Body of pancreas (tissue), 4 donors: ENCODE results near the gene SBF2. TPM values are rescaled to one million over a fixed set of nuclear protein-coding genes. Genes with fewer than 3 reads are reported as not detected.

Experiments used
- ATAC-seq: fragments of 150-250 bp; one replicate; pipeline ENCODE4 v1.9.1; 2016
- DNase-seq, 4 donors: peaks; one replicate each; pipeline ENCODE4 v3.0.0-alpha.2; 2019
- H3K27ac ChIP-seq, 4 donors: fragments of 200-600 bp; sonication (generic); 1 replicate in 3 of 4; 2 replicates in 1 of 4; pipeline versions ENCODE4 v1.5.1 to v1.6.1; 2016 to 2019; ENCODE audit warnings: mild to moderate bottlenecking in 1 of 4, mixed read lengths in 1 of 4, moderate library complexity in 1 of 4
- H3K27me3 ChIP-seq, 2 donors: fragments of 200-600 bp; sonication (generic); one replicate each; pipeline ENCODE4 v1.6.0; 2016; ENCODE audit warnings: mild to moderate bottlenecking in 1 of 2
- H3K36me3 ChIP-seq, 2 donors: fragments of 200-600 bp; sonication (generic); replicated peaks in 1 of 2; 2 replicates each; pipeline ENCODE4 v1.5.1; 2016; ENCODE audit warnings: low read depth in 2 of 2; ENCODE audit not compliant: insufficient read depth in 1 of 2
- H3K4me1 ChIP-seq: fragments of 200-600 bp; sonication (generic); one replicate; pipeline ENCODE4 v1.6.0; 2016
- H3K4me3 ChIP-seq, 2 donors: fragments of 200-600 bp; sonication (generic); 1 replicate in 1 of 2; 2 replicates in 1 of 2; pipeline ENCODE4 v1.5.1; 2016 to 2019
- H3K9me3 ChIP-seq, 3 donors: fragments of 200-600 bp; sonication (generic); 1 replicate in 2 of 3; 2 replicates in 1 of 3; pipeline ENCODE4 v1.5.1; 2016
- POLR2A ChIP-seq, 3 donors: fragments of 450-650 bp; IDR thresholded peaks; one replicate each; pipeline ENCODE4 v1.6.1; 2016; ENCODE audit warnings: antibody characterized with exemption in 3 of 3, mild to moderate bottlenecking in 2 of 3
- WGBS, 2 donors: methylation state at CpG; one replicate each; pipeline ENCODE4 v1.1.5; 2017; 5-methylcytosine and 5-hydroxymethylcytosine counted together
- intact Hi-C: fragments of 100-400 bp; cut with DNase I; formaldehyde crosslinking; loops from one replicate; pipeline ENCODE4 v1.15.1; 2023
- total RNA-seq, 2 donors: library from RNA; depleted of rRNA; stranded (reverse); fragments of >200 nt; gene quantifications; one replicate each; pipeline ENCODE4 v1.1.0, GENCODE V29; 2016
- TF ChIP-seq, protein P1 (sequence below), 7 experiments: fragments of 450-650 bp in 4 of 7; fragments of 200-600 bp in 3 of 7; sonication (generic) in 3 of 7; IDR thresholded peaks; one replicate each; pipeline ENCODE4 v1.5.1; 2016 to 2019; ENCODE audit warnings: antibody characterized with exemption in 7 of 7

SBF2 gene
- total RNA-seq, 2 donors from 2014 or later = 23.6 to 38.9 TPM

DNA sequence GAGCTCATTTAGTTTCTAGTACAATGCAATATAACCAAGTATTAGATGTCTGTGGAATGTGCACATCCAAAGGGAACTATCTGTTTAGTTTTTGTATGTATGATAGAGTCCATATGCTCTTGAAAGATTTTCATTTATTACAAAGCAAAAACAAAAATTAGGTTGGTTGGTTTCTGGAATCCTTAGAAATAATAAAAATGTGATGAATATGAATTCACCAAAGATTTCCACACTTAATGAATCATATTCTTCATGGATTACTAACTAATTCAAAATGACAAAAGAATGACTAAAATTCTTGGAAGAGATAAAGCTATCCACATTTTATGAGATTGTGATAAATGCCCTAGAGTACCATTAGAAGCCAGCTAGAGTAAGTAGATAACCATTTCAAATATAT is 261.1 kb downstream of the SBF2 start:
- intact Hi-C loops = no loop called here
- DNase-seq = no peak
- Histone ChIP-seq H3K4me1 (no peaks in the 10 kb centered on the region), H3K4me3 (no peak overlapping the region), H3K27me3 (no peaks in the 10 kb centered on the region), H3K27ac (no peak overlapping the region), H3K36me3 (no peaks in the 10 kb centered on the region), H3K9me3 (no peaks in the 10 kb centered on the region)
- no peak for ATAC-seq
- TF ChIP-seq, protein P1, sequence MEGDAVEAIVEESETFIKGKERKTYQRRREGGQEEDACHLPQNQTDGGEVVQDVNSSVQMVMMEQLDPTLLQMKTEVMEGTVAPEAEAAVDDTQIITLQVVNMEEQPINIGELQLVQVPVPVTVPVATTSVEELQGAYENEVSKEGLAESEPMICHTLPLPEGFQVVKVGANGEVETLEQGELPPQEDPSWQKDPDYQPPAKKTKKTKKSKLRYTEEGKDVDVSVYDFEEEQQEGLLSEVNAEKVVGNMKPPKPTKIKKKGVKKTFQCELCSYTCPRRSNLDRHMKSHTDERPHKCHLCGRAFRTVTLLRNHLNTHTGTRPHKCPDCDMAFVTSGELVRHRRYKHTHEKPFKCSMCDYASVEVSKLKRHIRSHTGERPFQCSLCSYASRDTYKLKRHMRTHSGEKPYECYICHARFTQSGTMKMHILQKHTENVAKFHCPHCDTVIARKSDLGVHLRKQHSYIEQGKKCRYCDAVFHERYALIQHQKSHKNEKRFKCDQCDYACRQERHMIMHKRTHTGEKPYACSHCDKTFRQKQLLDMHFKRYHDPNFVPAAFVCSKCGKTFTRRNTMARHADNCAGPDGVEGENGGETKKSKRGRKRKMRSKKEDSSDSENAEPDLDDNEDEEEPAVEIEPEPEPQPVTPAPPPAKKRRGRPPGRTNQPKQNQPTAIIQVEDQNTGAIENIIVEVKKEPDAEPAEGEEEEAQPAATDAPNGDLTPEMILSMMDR (IDR thresholded peaks at IDR 0.05) = no peak
- TF ChIP-seq POLR2A (IDR thresholded peaks at IDR 0.05) = no peak

DNA sequence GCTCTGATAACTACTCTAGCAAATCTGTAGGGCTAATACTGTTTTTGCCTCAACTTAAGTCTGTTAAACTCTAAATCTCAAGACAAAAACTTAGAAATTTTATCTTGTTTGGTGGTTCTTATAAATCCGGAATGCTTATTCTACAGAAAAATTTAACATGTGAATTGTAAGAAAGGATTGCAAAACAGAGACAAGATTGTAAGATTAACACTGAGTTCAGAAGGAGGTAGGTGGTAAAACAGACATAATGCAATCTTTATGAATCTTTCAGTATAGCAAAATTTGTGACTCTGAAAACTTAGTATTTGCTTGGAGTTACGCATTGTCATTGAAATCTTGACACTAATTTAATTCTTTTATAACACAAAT is 263.9 kb downstream of the SBF2 start:
- Histone ChIP-seq H3K9me3 (no peaks in the 10 kb centered on the region), H3K36me3 (no peaks in the 10 kb centered on the region), H3K4me1 (no peaks in the 10 kb centered on the region), H3K4me3 (no peak overlapping the region), H3K27ac (no peak overlapping the region), H3K27me3 (no peaks in the 10 kb centered on the region)
- WGBS, 2 donors = 88 to 90% methylated on average over 2 of the region's 2 CpGs
- ATAC-seq (no peak), DNase-seq (no peak)
- no peak for TF ChIP-seq POLR2A (IDR thresholded peaks at IDR 0.05)
- TF ChIP-seq, protein P1 (IDR thresholded peaks at IDR 0.05) = no peak
- intact Hi-C loops = no loop called here

- ATAC-seq (no peak), DNase-seq (no peak)
- Histone ChIP-seq H3K36me3 (no peaks in the 10 kb centered on the region), H3K9me3 (no peaks in the 10 kb centered on the region), H3K4me3 (no peak overlapping the region), H3K4me1 (no peaks in the 10 kb centered on the region), H3K27ac (no peak overlapping the region), H3K27me3 (no peaks in the 10 kb centered on the region)
- intact Hi-C loops = no loop called here
- 75 to 81% methylated on average over 3 of the region's 3 CpGs for WGBS, 2 donors
- TF ChIP-seq, protein P1 (IDR thresholded peaks at IDR 0.05) = no peak
- no peak for TF ChIP-seq POLR2A (IDR thresholded peaks at IDR 0.05)
Observed at GRCh38 chr11:10029386-10030121, 264.5 kb downstream of the SBF2 start.

- 81 to 93% methylated on average over 2 of the region's 2 CpGs for WGBS, 2 donors
- intact Hi-C loops = no loop called here
- H3K4me1 ChIP-seq = peaks cover 6% of the 10 kb centered on the region
- no peak overlapping the region for H3K4me3 ChIP-seq
- no peak overlapping the region for H3K27ac ChIP-seq
- TF ChIP-seq, protein P1 (IDR thresholded peaks at IDR 0.05) = no peak
- no peak for TF ChIP-seq POLR2A (IDR thresholded peaks at IDR 0.05)
- H3K9me3 ChIP-seq = no peaks in the 10 kb centered on the region
- no peak for ATAC-seq
- no peaks in the 10 kb centered on the region for H3K27me3 ChIP-seq
- no peaks in the 10 kb centered on the region for H3K36me3 ChIP-seq
- DNase-seq = no peak
Observed at GRCh38 chr11:10026514-10026913, 267.5 kb downstream of the SBF2 start.

DNA sequence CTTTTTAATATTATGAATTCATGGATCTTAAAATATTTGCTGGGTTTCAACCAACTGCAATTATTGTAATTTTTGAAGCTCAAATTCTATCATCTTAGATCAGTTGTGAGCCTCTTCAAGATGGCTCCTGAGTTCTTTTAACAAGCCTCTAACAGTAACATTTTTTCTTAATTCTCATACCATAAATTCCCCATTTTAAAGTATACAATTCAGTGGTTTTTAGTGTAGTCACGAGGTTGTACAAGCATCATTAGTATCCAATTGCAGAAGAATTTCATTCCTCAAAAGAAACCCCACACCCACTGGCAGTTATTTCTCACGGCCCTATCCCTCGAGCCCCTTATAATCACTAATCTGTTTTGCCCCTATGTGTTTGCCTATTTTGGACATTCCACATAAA is 270.8 kb downstream of the SBF2 start:
- Histone ChIP-seq H3K27me3 (no peaks in the 10 kb centered on the region), H3K27ac (no peak overlapping the region), H3K36me3 (no peaks in the 10 kb centered on the region), H3K4me1 (peaks cover 7% of the 10 kb centered on the region), H3K9me3 (no peaks in the 10 kb centered on the region), H3K4me3 (no peak overlapping the region)
- DNase-seq (no peak), ATAC-seq (no peak)
- TF ChIP-seq POLR2A (IDR thresholded peaks at IDR 0.05) = no peak
- TF ChIP-seq, protein P1 (IDR thresholded peaks at IDR 0.05) = no peak
- intact Hi-C loops = no loop called here
- WGBS, 2 donors = 94% methylated on average over 3 of the region's 3 CpGs
